Hepatocyte (in vitro differentiated cells): Measurements from ENCODE around the gene PACRGL. TPM values are rescaled to one million over a fixed set of nuclear protein-coding genes. Genes with fewer than 3 reads are reported as not detected.

Source experiments
- DNase-seq: peaks from one replicate; pipeline ENCODE4 v3.0.0-alpha.2; 2016; ENCODE audit warnings: low spot score
- H2AFZ ChIP-seq: fragments of 200-600 bp; sonication (generic); 2 replicates; pipeline ENCODE4 v1.6.0; 2016; ENCODE audit warnings: antibody characterized with exemption, mild to moderate bottlenecking
- H3K27ac ChIP-seq: fragments of 200-600 bp; sonication (generic); 2 replicates; pipeline ENCODE4 v1.5.1; 2016; ENCODE audit warnings: mild to moderate bottlenecking
- H3K27me3 ChIP-seq: fragments of 200-600 bp; sonication (generic); 2 replicates; pipeline ENCODE4 v1.6.1; 2016
- H3K36me3 ChIP-seq: fragments of 200-600 bp; sonication (generic); replicated peaks from 2 replicates; pipeline ENCODE4 v1.5.1; 2016; ENCODE audit warnings: low read depth; ENCODE audit not compliant: insufficient read depth
- H3K4me1 ChIP-seq: fragments of 200-600 bp; sonication (generic); 2 replicates; pipeline ENCODE4 v1.5.1; 2016; ENCODE audit warnings: mild to moderate bottlenecking, moderate library complexity; ENCODE audit not compliant: insufficient read depth
- H3K4me2 ChIP-seq: fragments of 200-600 bp; sonication (generic); 2 replicates; pipeline ENCODE4 v1.6.0; 2016
- H3K4me3 ChIP-seq: fragments of 200-600 bp; sonication (generic); 2 replicates; pipeline ENCODE4 v1.5.1; 2016; ENCODE audit warnings: mild to moderate bottlenecking
- H3K79me2 ChIP-seq: fragments of 200-600 bp; sonication (generic); 2 replicates; pipeline ENCODE4 v1.6.0; 2017; ENCODE audit warnings: mild to moderate bottlenecking
- H3K9me2 ChIP-seq: fragments of 200-600 bp; sonication (generic); replicated peaks from 2 replicates; pipeline ENCODE4 v1.6.0; 2017; ENCODE audit warnings: mild to moderate bottlenecking; ENCODE audit not compliant: insufficient read depth
- H3K9me3 ChIP-seq: fragments of 200-600 bp; sonication (generic); 2 replicates; pipeline ENCODE4 v1.5.1; 2016; ENCODE audit warnings: low read depth, mild to moderate bottlenecking
- H4K20me1 ChIP-seq: fragments of 200-600 bp; sonication (generic); 2 replicates; pipeline ENCODE4 v1.6.0; 2016; ENCODE audit warnings: mild to moderate bottlenecking; ENCODE audit not compliant: insufficient read depth, poor library complexity, severe bottlenecking
- EZH2 ChIP-seq: fragments of 200-600 bp; sonication (generic); IDR thresholded peaks from 2 replicates; pipeline ENCODE4 v1.6.1; 2016; ENCODE audit warnings: antibody characterized with exemption, mild to moderate bottlenecking, borderline replicate concordance
- EZH2phosphoT487 ChIP-seq: fragments of 200-600 bp; sonication (generic); IDR thresholded peaks from one replicate; pipeline ENCODE4 v1.6.1; 2018; ENCODE audit warnings: antibody characterized with exemption, mild to moderate bottlenecking, low read depth, moderate library complexity; ENCODE audit not compliant: unreplicated experiment, severe bottlenecking
- WGBS: methylation state at CpG from one replicate; pipeline ENCODE4 v1.1.6; 2016; ENCODE audit warnings: low lambda C conversion rate; ENCODE audit errors: missing lambda C conversion rate; 5-methylcytosine and 5-hydroxymethylcytosine counted together
- polyA plus RNA-seq: library from polyadenylated mRNA; unstranded; fragments of >200 nt; fragmentation: Nextera tagmentation; extraction: Ambion mirVana; gene quantifications from 2 replicates; pipeline ENCODE4 v1.2.1, GENCODE V29; 2016
- total RNA-seq: library from RNA; depleted of rRNA; stranded (reverse); fragments of >200 nt; gene quantifications from 2 replicates; pipeline ENCODE4 v1.2.3, GENCODE V29; 2014
- TF ChIP-seq, protein P1 (sequence below): fragments of 200-600 bp; sonication (generic); IDR thresholded peaks from 2 replicates; pipeline ENCODE4 v1.5.1; 2016; ENCODE audit warnings: antibody characterized with exemption, mild to moderate bottlenecking; ENCODE audit not compliant: poor library complexity

PACRGL gene
- total and polyA plus RNA-seq, 2 experiments from 2014 or later, result 10.4 to 16.0 TPM

- Histone ChIP-seq H3K79me2 (no peaks in the 10 kb centered on the region), H3K4me1 (no peaks in the 10 kb centered on the region), H3K36me3 (no peaks in the 10 kb centered on the region), H3K9me3 (no peaks in the 10 kb centered on the region), H3K9me2 (no peaks in the 10 kb centered on the region), H3K4me2 (no peak overlapping the region), H4K20me1 (no peaks in the 10 kb centered on the region), H2AFZ (no peak overlapping the region), H3K4me3 (no peak overlapping the region), H3K27me3 (no peaks in the 10 kb centered on the region), H3K27ac (no peak overlapping the region)
- TF ChIP-seq, protein P1, sequence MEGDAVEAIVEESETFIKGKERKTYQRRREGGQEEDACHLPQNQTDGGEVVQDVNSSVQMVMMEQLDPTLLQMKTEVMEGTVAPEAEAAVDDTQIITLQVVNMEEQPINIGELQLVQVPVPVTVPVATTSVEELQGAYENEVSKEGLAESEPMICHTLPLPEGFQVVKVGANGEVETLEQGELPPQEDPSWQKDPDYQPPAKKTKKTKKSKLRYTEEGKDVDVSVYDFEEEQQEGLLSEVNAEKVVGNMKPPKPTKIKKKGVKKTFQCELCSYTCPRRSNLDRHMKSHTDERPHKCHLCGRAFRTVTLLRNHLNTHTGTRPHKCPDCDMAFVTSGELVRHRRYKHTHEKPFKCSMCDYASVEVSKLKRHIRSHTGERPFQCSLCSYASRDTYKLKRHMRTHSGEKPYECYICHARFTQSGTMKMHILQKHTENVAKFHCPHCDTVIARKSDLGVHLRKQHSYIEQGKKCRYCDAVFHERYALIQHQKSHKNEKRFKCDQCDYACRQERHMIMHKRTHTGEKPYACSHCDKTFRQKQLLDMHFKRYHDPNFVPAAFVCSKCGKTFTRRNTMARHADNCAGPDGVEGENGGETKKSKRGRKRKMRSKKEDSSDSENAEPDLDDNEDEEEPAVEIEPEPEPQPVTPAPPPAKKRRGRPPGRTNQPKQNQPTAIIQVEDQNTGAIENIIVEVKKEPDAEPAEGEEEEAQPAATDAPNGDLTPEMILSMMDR, result no peak
- TF ChIP-seq EZH2 (no peak), EZH2phosphoT487 (no peak)
- DNase-seq, result no peak
Measured at GRCh38 chr4:20675786-20676185, 24.5 kb upstream of the PACRGL start.

DNA sequence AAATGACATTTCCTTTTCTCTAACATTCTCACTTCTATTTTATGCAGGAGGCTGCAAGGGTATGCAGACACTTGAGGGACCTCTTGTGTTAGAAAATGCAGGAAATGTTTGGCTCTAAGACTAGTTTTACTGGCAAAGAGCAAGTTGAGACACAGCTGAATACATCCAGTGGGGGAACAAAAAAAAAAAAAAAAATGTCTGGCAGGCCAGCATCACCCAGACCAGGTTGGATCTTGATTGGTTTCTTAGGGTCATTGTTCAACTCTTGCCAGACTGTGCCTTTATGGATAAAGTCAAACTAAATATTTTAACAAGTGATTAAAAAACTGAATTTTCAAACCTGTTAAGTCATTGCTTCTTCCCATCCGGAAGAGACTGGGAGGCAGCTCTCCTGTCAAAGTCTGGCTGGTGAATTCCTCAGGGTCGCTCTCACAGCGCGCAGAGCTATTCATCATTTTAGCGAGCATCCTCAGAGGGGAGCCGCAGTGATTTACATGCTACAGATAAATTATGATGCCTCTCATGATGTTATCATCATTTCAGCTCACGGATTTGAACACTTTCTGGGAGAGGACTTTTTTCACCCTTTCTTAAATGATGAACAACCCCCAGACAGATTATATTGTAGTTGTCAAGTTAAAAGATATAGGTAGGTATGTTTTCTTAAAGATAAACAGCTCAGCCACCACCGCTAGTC is 23.6 kb upstream of the PACRGL start:
- Histone ChIP-seq H3K79me2 (no peaks in the 10 kb centered on the region), H3K9me2 (no peaks in the 10 kb centered on the region), H3K4me3 (no peak overlapping the region), H4K20me1 (no peaks in the 10 kb centered on the region), H3K36me3 (no peaks in the 10 kb centered on the region), H3K4me1 (no peaks in the 10 kb centered on the region), H2AFZ (no peak overlapping the region), H3K27me3 (no peaks in the 10 kb centered on the region), H3K4me2 (no peak overlapping the region), H3K9me3 (no peaks in the 10 kb centered on the region), H3K27ac (no peak overlapping the region)
- DNase-seq, result no peak
- WGBS, result 51% methylated on average over 8 of the region's 8 CpGs
- TF ChIP-seq EZH2, result no peak
- no peak for TF ChIP-seq EZH2phosphoT487
- TF ChIP-seq, protein P1, result no peak

DNA sequence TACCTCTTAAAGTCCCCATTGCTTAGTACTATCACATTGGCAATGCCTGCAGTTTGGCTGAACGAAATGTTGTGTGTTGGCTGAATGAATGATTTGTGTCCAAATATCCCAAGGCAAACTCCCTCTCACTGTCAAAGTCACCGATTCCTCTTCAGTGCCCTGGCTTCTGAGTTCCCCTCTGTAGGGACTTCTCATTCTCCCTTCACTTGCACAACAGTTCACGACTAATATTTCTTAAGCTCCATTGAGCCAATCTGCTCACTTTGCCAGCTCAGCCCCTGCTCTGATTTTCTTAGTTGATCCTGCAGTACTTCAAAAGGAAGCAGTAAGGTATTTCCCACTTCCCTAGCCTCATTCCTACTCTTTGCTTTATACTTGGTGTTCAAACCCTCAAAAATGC is 21.9 kb upstream of the PACRGL start:
- H3K4me1 ChIP-seq, result no peaks in the 10 kb centered on the region
- TF ChIP-seq EZH2phosphoT487, result no peak
- TF ChIP-seq, protein P1, result no peak
- TF ChIP-seq EZH2, result no peak

More for the DNA sequence above, 21.9 kb upstream of the PACRGL start:
- Histone ChIP-seq H4K20me1 (no peaks in the 10 kb centered on the region), H3K79me2 (no peaks in the 10 kb centered on the region), H3K9me2 (no peaks in the 10 kb centered on the region), H3K36me3 (no peaks in the 10 kb centered on the region), H3K4me3 (no peak overlapping the region), H3K4me2 (no peak overlapping the region), H3K27me3 (no peaks in the 10 kb centered on the region), H3K9me3 (no peaks in the 10 kb centered on the region), H2AFZ (no peak overlapping the region), H3K27ac (no peak overlapping the region)
- DNase-seq, result no peak
- 95% methylated on average over 3 of the region's 3 CpGs for WGBS
